ENCODE results near the gene LRRC4B. TPM values are rescaled to one million over a fixed set of nuclear protein-coding genes. Genes with fewer than 3 reads are reported as not detected.

LRRC4B gene
- total RNA-seq, 1 experiment from 2014 or later: 1.7 TPM

- Histone ChIP-seq H3K9me3 (no peaks in the 10 kb centered on the region), H3K36me3 (no peaks in the 10 kb centered on the region), H3K4me3 (no peak overlapping the region), H3K27me3 (peaks cover 17% of the 10 kb centered on the region)
- no peak for DNase-seq
Observed at GRCh38 chr19:50558449-50558848, 9.8 kb downstream of the LRRC4B start.

- H3K27me3 ChIP-seq: peaks cover 18% of the 10 kb centered on the region
- no peak overlapping the region for H3K4me3 ChIP-seq
- no peaks in the 10 kb centered on the region for H3K9me3 ChIP-seq
- no peaks in the 10 kb centered on the region for H3K36me3 ChIP-seq
- DNase-seq: no peak
Observed at GRCh38 chr19:50558039-50558438, 10.2 kb downstream of the LRRC4B start.

- Histone ChIP-seq H3K36me3 (no peaks in the 10 kb centered on the region), H3K4me3 (no peak overlapping the region), H3K27me3 (peaks cover 18% of the 10 kb centered on the region), H3K9me3 (no peaks in the 10 kb centered on the region)
- DNase-seq: no peak
Observed at GRCh38 chr19:50557009-50557613, 11.1 kb downstream of the LRRC4B start.

DNA sequence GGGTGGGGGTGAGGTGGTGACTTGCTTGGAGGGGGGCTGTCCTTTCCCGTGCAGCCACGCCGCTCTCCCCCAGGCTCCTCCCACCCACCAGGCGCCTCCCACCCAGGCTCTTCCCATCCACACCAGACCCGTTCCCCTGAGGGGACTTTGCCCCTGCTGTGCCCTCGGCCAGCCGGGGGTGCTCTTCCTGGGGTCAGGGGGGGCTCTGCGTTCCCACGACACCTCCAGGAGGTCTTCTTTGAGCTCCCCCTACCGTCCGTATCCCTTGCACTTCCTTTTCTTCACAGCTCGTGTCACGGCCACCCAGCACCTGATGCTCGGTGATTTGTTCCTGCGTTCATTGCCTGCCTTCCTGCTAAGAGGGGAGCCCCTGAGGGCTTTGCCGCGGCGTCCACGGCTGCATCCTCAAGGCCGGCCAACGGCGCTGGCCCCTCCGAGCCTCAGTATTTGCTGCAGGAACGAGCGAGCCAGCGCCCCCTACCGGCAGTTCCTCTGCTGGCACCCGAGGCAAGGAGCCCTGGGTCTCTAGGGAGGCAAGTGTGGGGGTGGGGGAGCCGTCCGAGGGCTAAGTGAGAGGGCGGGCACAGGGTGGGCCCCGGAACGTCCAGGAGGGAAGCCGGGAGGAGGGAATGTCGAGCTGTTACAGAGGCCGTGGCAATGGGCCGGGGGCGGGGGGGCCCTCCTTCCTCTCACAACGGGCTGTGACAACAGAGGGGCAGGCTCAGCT lies 11.8 kb downstream of the LRRC4B start:
- DNase-seq: peak; percentile 82
- H3K36me3 ChIP-seq: no peaks in the 10 kb centered on the region
- H3K27me3 ChIP-seq: peaks cover 20% of the 10 kb centered on the region
- peak overlapping the region; percentile 45 for H3K4me3 ChIP-seq
- no peaks in the 10 kb centered on the region for H3K9me3 ChIP-seq

DNA sequence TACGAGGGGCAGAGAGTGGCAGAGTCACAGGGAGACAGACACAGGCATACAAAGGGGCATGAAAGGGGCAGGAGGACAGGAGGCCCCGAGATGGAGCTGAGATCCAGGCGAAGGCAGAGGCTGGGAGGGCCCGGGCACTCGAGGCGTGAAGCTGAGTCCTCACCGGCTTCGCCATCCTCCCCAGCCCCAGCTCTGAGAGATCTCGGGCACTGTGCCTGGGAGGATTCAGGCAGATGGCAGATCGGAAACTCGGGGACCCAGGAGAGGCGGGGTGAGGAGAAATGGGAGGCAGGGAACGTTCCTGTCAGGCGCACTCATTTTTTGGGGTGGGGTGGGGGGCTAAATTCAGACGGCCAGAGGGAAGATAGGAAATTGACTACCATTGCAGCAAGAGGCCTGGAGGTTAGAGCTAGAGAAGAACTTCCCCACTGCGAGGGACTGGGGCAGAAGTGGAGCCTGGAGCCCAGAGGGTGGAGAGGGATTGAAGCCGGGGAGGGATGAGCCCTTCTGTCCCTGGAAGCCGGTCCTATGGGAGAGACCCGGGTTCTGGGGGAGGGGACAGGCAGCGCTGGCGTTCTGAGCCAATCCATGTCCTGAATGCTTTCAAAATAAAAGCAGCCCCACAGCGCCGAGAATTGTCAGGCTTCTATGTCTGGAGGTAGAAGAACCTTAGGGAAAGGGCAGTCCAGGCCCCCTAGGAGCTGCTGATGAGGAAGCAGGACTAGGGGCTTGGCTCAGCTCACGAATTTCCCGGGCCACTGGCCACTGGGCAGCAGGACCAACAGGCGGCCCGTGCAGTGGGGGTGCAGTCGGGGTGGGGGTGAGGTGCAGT lies 12.6 kb downstream of the LRRC4B start:
- Histone ChIP-seq H3K36me3 (no peaks in the 10 kb centered on the region), H3K9me3 (no peaks in the 10 kb centered on the region), H3K4me3 (peak overlapping the region; percentile 45), H3K27me3 (peaks cover 15% of the 10 kb centered on the region)
- DNase-seq: no peak

GRCh38 chr19:50555033-50555432 lies 13.2 kb downstream of the LRRC4B start:
- H3K4me3 ChIP-seq: no peak overlapping the region
- H3K36me3 ChIP-seq: no peaks in the 10 kb centered on the region
- DNase-seq: no peak
- peaks cover 12% of the 10 kb centered on the region for H3K27me3 ChIP-seq
- no peaks in the 10 kb centered on the region for H3K9me3 ChIP-seq

DNA sequence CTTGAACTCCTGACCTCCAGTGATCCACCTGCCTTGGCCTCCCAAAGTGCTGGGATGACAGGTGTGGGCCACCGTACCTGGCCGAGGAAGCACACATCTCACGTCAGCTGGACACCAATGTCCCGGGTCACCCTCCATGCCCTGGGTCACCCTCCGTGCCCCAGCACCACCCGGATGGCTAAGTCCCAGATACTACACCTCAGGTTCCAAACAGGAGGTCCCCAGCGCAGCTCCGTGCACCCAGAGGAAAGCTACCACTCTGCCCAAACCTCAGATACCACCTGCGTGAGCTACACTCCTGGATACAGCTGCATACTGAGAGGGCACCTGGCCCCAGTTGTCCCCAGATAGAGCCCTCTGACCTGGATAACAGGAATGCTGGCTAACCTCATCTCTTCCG lies 14.0 kb downstream of the LRRC4B start:
- H3K9me3 ChIP-seq: no peaks in the 10 kb centered on the region
- DNase-seq: no peak
- H3K4me3 ChIP-seq: no peak overlapping the region
- no peaks in the 10 kb centered on the region for H3K36me3 ChIP-seq
- H3K27me3 ChIP-seq: peaks cover 12% of the 10 kb centered on the region

GRCh38 chr19:50553134-50553703 lies 15.0 kb downstream of the LRRC4B start:
- no peaks in the 10 kb centered on the region for H3K36me3 ChIP-seq
- no peaks in the 10 kb centered on the region for H3K9me3 ChIP-seq
- no peak for DNase-seq
- peaks cover 12% of the 10 kb centered on the region for H3K27me3 ChIP-seq
- H3K4me3 ChIP-seq: no peak overlapping the region

GRCh38 chr19:50552540-50552939 lies 15.7 kb downstream of the LRRC4B start:
- DNase-seq: no peak
- no peaks in the 10 kb centered on the region for H3K9me3 ChIP-seq
- H3K36me3 ChIP-seq: no peaks in the 10 kb centered on the region
- no peak overlapping the region for H3K4me3 ChIP-seq
- peaks cover 12% of the 10 kb centered on the region for H3K27me3 ChIP-seq

GRCh38 chr19:50551715-50552187 lies 16.5 kb downstream of the LRRC4B start:
- Histone ChIP-seq H3K4me3 (no peak overlapping the region), H3K9me3 (no peaks in the 10 kb centered on the region), H3K36me3 (no peaks in the 10 kb centered on the region), H3K27me3 (peaks cover 12% of the 10 kb centered on the region)
- DNase-seq: no peak

GRCh38 chr19:50551034-50551714 lies 17.1 kb downstream of the LRRC4B start:
- no peaks in the 10 kb centered on the region for H3K36me3 ChIP-seq
- H3K27me3 ChIP-seq: peaks cover 12% of the 10 kb centered on the region
- no peak for DNase-seq
- H3K4me3 ChIP-seq: no peak overlapping the region
- no peaks in the 10 kb centered on the region for H3K9me3 ChIP-seq

- no peaks in the 10 kb centered on the region for H3K9me3 ChIP-seq
- peaks cover 12% of the 10 kb centered on the region for H3K27me3 ChIP-seq
- H3K36me3 ChIP-seq: no peaks in the 10 kb centered on the region
- H3K4me3 ChIP-seq: no peak overlapping the region
- no peak for DNase-seq
Observed at GRCh38 chr19:50550594-50550966, 17.7 kb downstream of the LRRC4B start.

- no peak overlapping the region for H3K4me3 ChIP-seq
- DNase-seq: no peak
- no peaks in the 10 kb centered on the region for H3K9me3 ChIP-seq
- no peaks in the 10 kb centered on the region for H3K36me3 ChIP-seq
- H3K27me3 ChIP-seq: peaks cover 7% of the 10 kb centered on the region
Observed at GRCh38 chr19:50549927-50550593, 18.2 kb downstream of the LRRC4B start.

- peaks cover 5% of the 10 kb centered on the region; the same call in 1 of the 2 replicates for H3K27me3 ChIP-seq
- no peak for DNase-seq
- H3K4me3 ChIP-seq: no peak overlapping the region
- H3K36me3 ChIP-seq: no peaks in the 10 kb centered on the region
- no peaks in the 10 kb centered on the region for H3K9me3 ChIP-seq
Observed at GRCh38 chr19:50549059-50549926, 18.9 kb downstream of the LRRC4B start.

Data from MG63 (cell line).